SKM-1 treated with dmso at 0.1 percent for 144 hours (cell line): ENCODE measurements around the gene FNDC3A.

Experiments used
- DNase-seq: peaks from one replicate; lab custom pipeline; 2025; ENCODE audit not compliant: unreplicated experiment; lab: John Stamatoyannopoulos, UW

Gene FNDC3A

GRCh38 chr13:48975856-48976575, at the start of gene FNDC3A:
TSS of gene FNDC3A (plus strand) at chr13:48975912. CDS start at chr13:49006191, 30,279 bp downstream.
- DNase-seq, result peak; percentile 77

DNA sequence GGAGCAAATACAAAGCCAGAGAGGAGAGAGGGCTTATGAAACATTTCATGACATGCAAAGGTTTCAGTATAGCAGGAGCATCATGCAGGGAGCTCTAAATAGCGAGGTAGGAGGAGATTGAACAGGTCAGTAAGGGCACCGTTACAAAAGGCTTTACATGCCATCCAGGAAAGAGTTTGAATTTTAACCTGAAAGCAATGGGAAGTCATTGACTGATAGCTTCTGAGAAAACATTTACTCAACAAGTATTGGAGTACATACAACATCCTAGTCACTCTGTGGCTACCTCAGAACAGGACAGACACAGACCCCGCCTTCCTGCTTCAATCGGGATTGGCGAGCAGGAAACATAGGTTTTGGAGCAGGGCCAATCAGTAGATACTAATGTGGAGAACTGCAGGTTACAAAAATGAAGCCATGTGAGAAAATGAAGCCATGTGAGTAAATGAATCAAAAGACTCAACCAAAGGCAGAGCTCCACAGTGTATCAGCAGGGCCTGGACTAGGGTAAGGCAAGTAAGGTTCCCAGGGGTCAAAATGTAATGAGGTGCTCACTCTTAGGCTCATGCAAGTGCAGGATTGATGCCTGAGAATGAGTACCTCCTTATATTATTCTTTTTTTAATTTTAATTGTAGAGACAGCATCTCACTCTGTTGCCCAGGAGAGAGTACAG, 46.8 kb upstream of the FNDC3A start:
- no peak for DNase-seq

DNA sequence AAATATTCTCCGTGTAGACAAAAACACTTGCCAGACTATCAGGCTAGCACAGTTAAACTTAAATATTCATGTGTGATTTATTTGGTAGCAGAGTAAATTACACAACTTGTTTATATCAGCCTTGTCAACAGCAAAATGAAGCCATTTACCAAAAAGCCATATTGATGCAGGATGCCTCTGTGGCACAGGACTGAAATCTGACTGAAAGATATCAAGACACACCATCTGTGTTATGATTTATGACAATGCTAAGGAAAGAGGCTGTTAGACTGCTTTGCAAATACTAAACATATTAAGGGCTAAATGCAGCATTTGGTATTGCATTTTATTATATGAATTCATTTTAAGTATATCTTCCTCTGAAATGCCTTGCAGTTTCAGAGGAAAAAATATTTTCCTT, 44.8 kb upstream of the FNDC3A start:
- DNase-seq, result no peak

- DNase-seq, result no peak
Measured at GRCh38 chr13:48938308-48938943, 37.3 kb upstream of the FNDC3A start.

- DNase-seq, result no peak
Measured at GRCh38 chr13:48939728-48940127, 36.0 kb upstream of the FNDC3A start.

DNA sequence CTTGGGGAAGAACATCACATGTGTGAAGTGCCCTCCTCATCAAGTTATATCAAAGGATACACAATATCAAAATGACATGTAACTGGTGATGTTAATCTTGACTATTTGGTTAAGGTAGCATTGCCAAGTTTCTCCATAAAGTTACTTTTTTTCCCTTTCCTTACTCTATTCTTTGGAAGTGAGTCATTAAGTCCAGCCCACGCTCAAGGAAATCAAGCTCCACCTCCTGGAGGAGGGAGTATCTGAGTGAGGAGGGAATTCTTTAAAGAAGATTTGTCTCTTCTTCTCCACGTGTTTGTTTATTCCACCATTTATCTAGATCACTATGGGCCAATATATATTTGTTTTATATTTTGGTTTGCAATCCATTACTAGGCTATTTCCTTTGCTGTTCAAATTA, 33.6 kb upstream of the FNDC3A start:
- DNase-seq, result no peak

DNA sequence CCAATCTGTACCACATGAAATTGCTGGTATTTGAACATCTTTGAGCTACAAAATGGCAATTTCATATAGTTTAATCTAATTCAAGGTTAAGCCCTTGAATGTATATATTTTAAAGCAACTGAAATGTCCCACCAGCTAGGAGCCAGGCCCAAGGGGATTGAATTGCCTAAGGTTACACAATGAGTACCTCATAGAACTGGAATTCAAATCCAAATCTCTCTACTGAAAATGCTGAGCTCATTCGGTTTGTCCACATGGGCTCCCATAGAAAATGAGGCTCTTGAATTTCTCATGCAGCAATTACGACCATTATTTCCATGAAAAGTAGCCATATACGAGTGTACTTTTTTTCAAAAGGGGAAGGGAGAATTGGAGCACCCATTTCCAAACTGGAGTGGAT, 31.5 kb upstream of the FNDC3A start:
- DNase-seq, result no peak

GRCh38 chr13:48945626-48946025, 30.1 kb upstream of the FNDC3A start:
- DNase-seq, result no peak

DNA sequence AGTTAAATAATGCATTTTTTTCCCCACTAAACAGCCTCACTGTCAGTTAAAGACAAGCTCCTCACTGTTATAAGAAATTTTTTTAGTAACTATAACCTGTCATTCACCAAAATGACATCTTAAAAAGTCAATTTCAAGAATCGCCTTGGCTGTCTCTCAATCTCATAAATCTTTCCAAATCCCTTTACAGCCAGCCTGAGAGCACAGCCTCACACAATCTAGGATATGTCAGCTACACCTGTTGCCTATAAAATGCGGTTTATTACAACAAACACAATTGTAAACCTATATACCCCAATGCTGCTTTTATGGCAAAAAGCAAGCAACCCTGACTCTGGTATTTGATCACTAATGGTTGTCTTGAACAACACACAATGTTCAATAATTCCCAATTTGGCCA, 29.5 kb upstream of the FNDC3A start:
- DNase-seq, result no peak

DNA sequence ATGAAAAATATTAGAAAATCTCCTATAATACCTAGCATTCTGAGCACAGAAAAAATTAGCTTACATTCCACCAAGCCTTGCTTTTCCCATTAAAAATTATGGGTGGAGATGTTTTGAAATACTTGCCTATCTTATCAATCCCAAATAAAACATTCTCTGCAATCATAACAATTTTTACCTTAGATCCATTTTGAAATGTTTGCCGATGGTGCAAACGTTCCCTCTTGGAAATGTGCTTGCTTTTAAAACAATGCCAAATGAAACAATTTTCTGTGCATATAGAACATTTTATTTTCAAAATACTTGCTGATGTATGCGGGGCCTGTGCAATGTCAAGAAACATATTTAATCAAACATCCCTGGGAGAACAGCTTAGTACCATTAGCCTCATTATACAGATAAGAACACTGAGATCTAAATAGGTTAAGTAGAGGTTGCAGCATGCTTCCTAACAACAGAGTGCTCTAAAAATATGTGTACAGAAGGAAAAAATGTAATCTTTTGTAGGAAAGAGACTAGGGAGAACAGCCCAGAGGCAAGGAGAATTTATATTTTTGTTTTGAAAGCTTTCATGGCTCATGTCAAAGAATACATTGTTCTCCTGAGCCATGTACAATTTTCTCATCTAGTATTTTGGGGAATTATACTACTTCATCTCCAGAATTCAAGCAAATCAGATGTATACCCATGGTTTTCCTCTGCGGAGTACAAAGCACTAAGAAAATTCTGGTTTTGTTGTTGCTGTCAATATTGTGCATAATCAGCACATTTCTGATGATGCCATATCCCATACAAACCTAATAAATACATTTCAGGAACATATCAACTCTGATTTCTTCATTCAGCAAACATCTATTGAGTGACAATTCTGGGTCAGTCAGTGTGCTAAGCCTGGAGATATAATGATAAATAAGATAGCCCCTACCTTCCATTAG, 25.9 kb upstream of the FNDC3A start:
- DNase-seq, result no peak

DNA sequence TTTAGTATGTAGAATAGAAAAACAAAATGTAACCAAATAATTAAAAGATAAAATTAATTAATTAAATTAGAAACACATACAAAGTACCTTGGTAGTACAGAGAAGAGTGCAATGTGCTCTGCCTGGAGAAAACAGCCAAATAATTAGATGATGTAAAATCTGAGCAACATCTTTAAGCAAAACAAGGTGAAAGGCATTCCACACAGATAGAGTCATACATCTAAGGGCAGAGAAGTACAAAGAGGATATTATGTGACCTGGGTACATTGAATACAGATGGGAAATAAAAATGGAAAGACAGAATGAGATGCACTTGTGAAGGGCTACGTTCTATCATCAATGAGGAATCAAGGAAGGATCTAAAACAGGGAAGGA, 25.2 kb upstream of the FNDC3A start:
- DNase-seq, result no peak

GRCh38 chr13:48954081-48954480, 21.6 kb upstream of the FNDC3A start:
- no peak for DNase-seq

DNA sequence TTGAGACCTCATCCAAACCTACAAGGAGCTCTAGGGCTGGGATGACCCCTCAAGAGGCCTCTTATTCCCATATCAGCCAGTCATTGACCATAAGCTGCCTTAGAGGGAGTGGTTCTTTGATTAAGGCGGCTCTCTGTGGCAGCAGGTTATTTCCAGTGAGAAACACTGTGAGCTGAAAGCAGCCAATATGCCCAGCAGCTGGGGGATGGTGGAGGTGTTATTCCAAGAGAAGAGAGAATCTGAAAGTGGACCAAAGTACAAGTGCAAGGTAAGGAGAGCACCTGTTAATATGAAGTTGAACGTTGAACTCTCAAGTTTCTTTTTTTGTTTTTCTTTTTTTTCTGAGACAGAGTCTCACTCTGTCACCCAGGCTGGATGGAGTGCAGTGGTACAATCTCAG, 20.2 kb upstream of the FNDC3A start:
- DNase-seq, result no peak

- DNase-seq, result no peak
Measured at GRCh38 chr13:48961379-48961778, 14.3 kb upstream of the FNDC3A start.

GRCh38 chr13:48962281-48962680, 13.4 kb upstream of the FNDC3A start:
- DNase-seq, result no peak

DNA sequence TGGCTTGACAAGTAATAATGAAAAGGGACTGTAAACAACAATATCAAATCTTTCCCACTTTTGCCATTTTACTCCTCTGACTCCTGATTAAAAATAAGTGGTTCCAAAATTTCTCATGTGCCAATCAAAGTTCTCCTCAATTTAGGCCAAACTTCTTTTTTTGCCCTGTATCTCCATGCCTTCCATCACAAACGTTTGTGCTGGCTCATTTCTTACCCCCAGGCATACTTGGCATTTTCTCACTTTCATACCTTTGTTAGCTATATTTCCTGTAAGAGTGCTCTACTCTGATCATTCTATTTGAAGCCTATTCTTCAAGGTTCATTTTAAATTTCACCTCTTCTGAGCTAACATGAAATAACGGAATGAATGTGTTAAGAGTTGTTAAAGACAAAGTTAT, 10.0 kb upstream of the FNDC3A start:
- DNase-seq, result no peak

- no peak for DNase-seq
Measured at GRCh38 chr13:48969685-48970084, 6.0 kb upstream of the FNDC3A start.

GRCh38 chr13:48973845-48974431, 1.8 kb upstream of the FNDC3A start:
- DNase-seq, result no peak

GRCh38 chr13:48975101-48975855, 434 bp upstream of the FNDC3A start:
- peak; percentile 48 for DNase-seq
